Epithelial cell of proximal tubule (primary cell): ENCODE results near the gene SMIM11. TPM values are rescaled to one million over a fixed set of nuclear protein-coding genes. Genes with fewer than 3 reads are reported as not detected.
"Not testable (repeated sequence)": the region's sequence is repeated elsewhere in the genome, so short reads cannot be mapped to it uniquely, and the experiment has no call there.

ENCODE experiments used
- DNase-seq: peaks from one replicate; pipeline ENCODE4 v3.0.0-alpha.2; 2011; ENCODE audit warnings: low read depth
- H3K4me3 ChIP-seq: 2 replicates; pipeline ENCODE4 v1.5.1; 2011; ENCODE audit warnings: low read depth, mild to moderate bottlenecking, low read length
- total RNA-seq: library from RNA; depleted of rRNA; stranded (reverse); fragments of >200 nt; gene quantifications from 2 replicates; pipeline ENCODE4 v1.2.3, GENCODE V29; 2015

The SMIM11 gene
- total RNA-seq, 1 donor from 2014 or later, result 22.0 TPM

GRCh38 chr21:34405686-34406085 lies 30.4 kb downstream of the SMIM11 start:
- H3K4me3 ChIP-seq, result not testable (repeated sequence)

GRCh38 chr21:34406102-34406501 lies 30.8 kb downstream of the SMIM11 start:
- not testable (repeated sequence) for H3K4me3 ChIP-seq, DNase-seq

More at GRCh38 chr21:34405686-34406085, 30.4 kb downstream of the SMIM11 start:
- not testable (repeated sequence) for DNase-seq

- not testable (repeated sequence) for DNase-seq, H3K4me3 ChIP-seq
Measured at GRCh38 chr21:34406676-34407075, 31.4 kb downstream of the SMIM11 start.

GRCh38 chr21:34407294-34407693 lies 32.0 kb downstream of the SMIM11 start:
- H3K4me3 ChIP-seq, DNase-seq: not testable (repeated sequence)

GRCh38 chr21:34417448-34418077 lies 42.3 kb downstream of the SMIM11 start:
- DNase-seq, H3K4me3 ChIP-seq: not testable (repeated sequence)

- H3K4me3 ChIP-seq, DNase-seq: not testable (repeated sequence)
Measured at GRCh38 chr21:34423805-34424204, 48.5 kb downstream of the SMIM11 start, which contains the start of gene SMIM34. TSS of gene SMIM34 (minus strand) at chr21:34423951. CDS start at chr21:34423839, 112 bp downstream.

GRCh38 chr21:34427339-34427738 lies 52.0 kb downstream of the SMIM11 start:
- H3K4me3 ChIP-seq, DNase-seq: not testable (repeated sequence)

- not testable (repeated sequence) for H3K4me3 ChIP-seq, DNase-seq
Measured at GRCh38 chr21:34428441-34428840, 53.1 kb downstream of the SMIM11 start.

- not testable (repeated sequence) for DNase-seq, H3K4me3 ChIP-seq
Measured at GRCh38 chr21:34429710-34430109, 54.4 kb downstream of the SMIM11 start.

Other genes starting within 250 kb of the SMIM11 start
- gene KCNE2, start 11.5 kb upstream of the SMIM11 start, total RNA-seq, result not detected in 2 replicates
- gene SMIM34, start 48.4 kb downstream of the SMIM11 start, total RNA-seq, result not detected in 2 replicates
- 0.22 TPM in 1 of 2 replicates, not detected in the other for gene KCNE1, start 136.7 kb downstream of the SMIM11 start, total RNA-seq
- gene RCAN1, start 239.6 kb downstream of the SMIM11 start, total RNA-seq, result 19.6 and 30.1 TPM in 2 replicates